AG08396 (cell line): Measurements from ENCODE around the gene UNK.
"Not testable (repeated sequence)": the region's sequence is repeated elsewhere in the genome, so short reads cannot be mapped to it uniquely, and the experiment has no call there.

ENCODE experiments used
- DNase-seq: peaks from one replicate; pipeline ENCODE4 v3.0.0; 2012; ENCODE audit warnings: low spot score, mixed read lengths

The UNK gene

GRCh38 chr17:75773121-75773807 is 11.3 kb upstream of the UNK start:
- no peak for DNase-seq

GRCh38 chr17:75773808-75774470 is 10.7 kb upstream of the UNK start:
- DNase-seq = no peak

- no peak for DNase-seq
Measured at GRCh38 chr17:75774471-75774990, 10.1 kb upstream of the UNK start.

GRCh38 chr17:75774991-75775668 is 9.5 kb upstream of the UNK start:
- DNase-seq = no peak

GRCh38 chr17:75776386-75777295 is 8.0 kb upstream of the UNK start:
- DNase-seq = no peak

GRCh38 chr17:75777296-75777922 is 7.2 kb upstream of the UNK start:
- no peak for DNase-seq

GRCh38 chr17:75778066-75778860 is 6.3 kb upstream of the UNK start:
- not testable (repeated sequence) for DNase-seq

GRCh38 chr17:75778861-75779249 is 5.8 kb upstream of the UNK start:
- no peak for DNase-seq

- peak; percentile 99 for DNase-seq
Measured at GRCh38 chr17:75779250-75779986, 5.2 kb upstream of the UNK start.

GRCh38 chr17:75779987-75780889 is 4.4 kb upstream of the UNK start:
- no peak for DNase-seq

- DNase-seq = peak; percentile 36
Measured at GRCh38 chr17:75783069-75783783, 1.4 kb upstream of the UNK start.

GRCh38 chr17:75783803-75784472 is 668 bp upstream of the UNK start:
- no peak for DNase-seq

GRCh38 chr17:75785016-75785890 is 647 bp downstream of the UNK start:
- peak; percentile 94 for DNase-seq

- DNase-seq = no peak
Measured at GRCh38 chr17:75791254-75791653, 6.6 kb downstream of the UNK start.

- DNase-seq = no peak
Measured at GRCh38 chr17:75793460-75793859, 8.9 kb downstream of the UNK start.

- no peak for DNase-seq
Measured at GRCh38 chr17:75795820-75796607, 11.4 kb downstream of the UNK start.
